ENCODE data around the gene IGSF23. TPM values are rescaled to one million over a fixed set of nuclear protein-coding genes. Genes with fewer than 3 reads are reported as not detected.

IGSF23 gene
- total and polyA plus RNA-seq, 2 of the 13 experiments (the other 11 are each of a cell fraction or from before 2014, with no cell fraction given), result 2.3 to 8.8 TPM

DNA sequence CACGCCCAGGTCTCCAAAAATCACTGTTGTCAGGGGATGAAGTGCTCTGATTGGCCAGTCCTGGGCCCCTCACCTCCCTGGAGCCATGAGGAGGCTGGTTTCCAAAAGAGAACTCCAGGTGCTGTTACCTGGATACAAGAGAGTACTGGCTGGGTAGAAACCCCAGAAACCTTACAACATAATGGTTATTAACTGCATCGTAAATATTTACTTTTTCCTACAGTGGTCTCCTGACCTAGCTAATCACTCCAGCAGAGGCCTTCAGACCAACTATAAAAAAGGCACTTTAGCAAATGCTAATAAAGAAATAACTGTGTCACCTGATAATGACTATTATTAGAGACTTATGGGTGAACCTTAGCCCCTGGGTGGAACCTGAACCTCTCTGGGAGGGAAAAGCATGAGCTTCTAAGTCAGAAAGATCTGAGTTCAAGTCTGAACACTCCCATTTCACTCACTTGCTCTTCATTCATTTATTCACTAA is 1.5 kb upstream of the IGSF23 start (continued):
- no peak for TF ChIP-seq HMG20B (CRISPR knock-in tag; conservative IDR thresholded peaks at IDR 0.05)
- TF ChIP-seq ZMYM2 (CRISPR knock-in tag; IDR thresholded peaks at IDR 0.05), result peak; percentile 55; the same call in 1 of the 2 replicates
- TF ChIP-seq SAP130 (CRISPR knock-in tag; IDR thresholded peaks at IDR 0.05; ENCODE audit: low read depth), result 0 out of 2 replicates have a peak, but pooled peaks have one; percentile 33
- TF ChIP-seq BCL6 (CRISPR knock-in tag; IDR thresholded peaks at IDR 0.05), result peak; percentile 95
- TF ChIP-seq E2F1 (CRISPR knock-in tag; IDR thresholded peaks at IDR 0.05), result no peak
- TF ChIP-seq, protein P1, sequence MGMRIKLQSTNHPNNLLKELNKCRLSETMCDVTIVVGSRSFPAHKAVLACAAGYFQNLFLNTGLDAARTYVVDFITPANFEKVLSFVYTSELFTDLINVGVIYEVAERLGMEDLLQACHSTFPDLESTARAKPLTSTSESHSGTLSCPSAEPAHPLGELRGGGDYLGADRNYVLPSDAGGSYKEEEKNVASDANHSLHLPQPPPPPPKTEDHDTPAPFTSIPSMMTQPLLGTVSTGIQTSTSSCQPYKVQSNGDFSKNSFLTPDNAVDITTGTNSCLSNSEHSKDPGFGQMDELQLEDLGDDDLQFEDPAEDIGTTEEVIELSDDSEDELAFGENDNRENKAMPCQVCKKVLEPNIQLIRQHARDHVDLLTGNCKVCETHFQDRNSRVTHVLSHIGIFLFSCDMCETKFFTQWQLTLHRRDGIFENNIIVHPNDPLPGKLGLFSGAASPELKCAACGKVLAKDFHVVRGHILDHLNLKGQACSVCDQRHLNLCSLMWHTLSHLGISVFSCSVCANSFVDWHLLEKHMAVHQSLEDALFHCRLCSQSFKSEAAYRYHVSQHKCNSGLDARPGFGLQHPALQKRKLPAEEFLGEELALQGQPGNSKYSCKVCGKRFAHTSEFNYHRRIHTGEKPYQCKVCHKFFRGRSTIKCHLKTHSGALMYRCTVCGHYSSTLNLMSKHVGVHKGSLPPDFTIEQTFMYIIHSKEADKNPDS (CRISPR knock-in tag; IDR thresholded peaks at IDR 0.05), result peak; percentile 35; the same call in 1 of the 2 replicates
- TF ChIP-seq ZNF383 (CRISPR knock-in tag; IDR thresholded peaks at IDR 0.05; ENCODE audit: borderline replicate concordance), result no peak
- peak; percentile 19; the same call in 1 of the 3 replicates for TF ChIP-seq MXI1 (IDR thresholded peaks at IDR 0.05; ENCODE audit: borderline replicate concordance, low read depth, low read length)
- peak; percentile 15; the same call in 1 of the 2 replicates for TF ChIP-seq ATF2 (CRISPR knock-in tag; IDR thresholded peaks at IDR 0.05)
- TF ChIP-seq ZSCAN9 (CRISPR knock-in tag; IDR thresholded peaks at IDR 0.05; ENCODE audit: borderline replicate concordance), result no peak
- peak; percentile 98 for TF ChIP-seq SATB2 (CRISPR knock-in tag; IDR thresholded peaks at IDR 0.05)
- no peak for TF ChIP-seq SETDB1 (CRISPR knock-in tag; IDR thresholded peaks at IDR 0.05; ENCODE audit: borderline replicate concordance)
- TF ChIP-seq ZFP37 (CRISPR knock-in tag; IDR thresholded peaks at IDR 0.05; ENCODE audit: borderline replicate concordance), result no peak
- TF ChIP-seq ATF7 (IDR thresholded peaks at IDR 0.05), result no peak
- TF ChIP-seq ATF7 (CRISPR knock-in tag; IDR thresholded peaks at IDR 0.05), result no peak
- peak; percentile 45; the same call in 1 of the 2 replicates for TF ChIP-seq MED1 (CRISPR knock-in tag; IDR thresholded peaks at IDR 0.05)
- TF ChIP-seq HMG20A (CRISPR knock-in tag; IDR thresholded peaks at IDR 0.05; ENCODE audit: borderline replicate concordance), result peak; percentile 43; the same call in 1 of the 2 replicates
- peak in 1 of 2 experiments; percentile 61; a peak in 1 of 4 replicates for TF ChIP-seq EP300 (IDR thresholded peaks at IDR 0.05; ENCODE audit: low read depth in 2 of 2, low read length in 2 of 2)
- TF ChIP-seq EP300 (CRISPR knock-in tag; IDR thresholded peaks at IDR 0.05; ENCODE audit: borderline replicate concordance), result no peak
- peak; percentile 65; the same call in 1 of the 2 replicates for TF ChIP-seq ZNF24 (IDR thresholded peaks at IDR 0.05)
- 0 out of 2 replicates have a peak, but pooled peaks have one; percentile 5 for TF ChIP-seq ZNF652 (CRISPR knock-in tag; IDR thresholded peaks at IDR 0.05; ENCODE audit: borderline replicate concordance, low read depth)
- TF ChIP-seq, protein P2, sequence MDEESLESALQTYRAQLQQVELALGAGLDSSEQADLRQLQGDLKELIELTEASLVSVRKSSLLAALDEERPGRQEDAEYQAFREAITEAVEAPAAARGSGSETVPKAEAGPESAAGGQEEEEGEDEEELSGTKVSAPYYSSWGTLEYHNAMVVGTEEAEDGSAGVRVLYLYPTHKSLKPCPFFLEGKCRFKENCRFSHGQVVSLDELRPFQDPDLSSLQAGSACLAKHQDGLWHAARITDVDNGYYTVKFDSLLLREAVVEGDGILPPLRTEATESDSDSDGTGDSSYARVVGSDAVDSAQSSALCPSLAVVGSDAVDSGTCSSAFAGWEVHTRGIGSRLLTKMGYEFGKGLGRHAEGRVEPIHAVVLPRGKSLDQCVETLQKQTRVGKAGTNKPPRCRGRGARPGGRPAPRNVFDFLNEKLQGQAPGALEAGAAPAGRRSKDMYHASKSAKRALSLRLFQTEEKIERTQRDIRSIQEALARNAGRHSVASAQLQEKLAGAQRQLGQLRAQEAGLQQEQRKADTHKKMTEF (CRISPR knock-in tag; IDR thresholded peaks at IDR 0.05), result peak; percentile 48; the same call in 1 of the 2 replicates
- 0 out of 2 replicates have a peak, but pooled peaks have one; percentile 21 for TF ChIP-seq CEBPG (CRISPR knock-in tag; IDR thresholded peaks at IDR 0.05)
- no peak for TF ChIP-seq ZNF274 (CRISPR knock-in tag; IDR thresholded peaks at IDR 0.05)
- TF ChIP-seq ZEB1 (IDR thresholded peaks at IDR 0.05; ENCODE audit: insufficient replicate concordance, low read depth), result peak; percentile 92
- TF ChIP-seq RARA (CRISPR knock-in tag; IDR thresholded peaks at IDR 0.05), result peak; percentile 74
